Type B pancreatic cell (in vitro differentiated cells): ENCODE results near the gene TEAD1. TPM values are rescaled to one million over a fixed set of nuclear protein-coding genes. Genes with fewer than 3 reads are reported as not detected.

ENCODE experiments used
- DNase-seq: peaks from one replicate; pipeline ENCODE4 v3.0.0; 2021; ENCODE audit warnings: mixed read lengths; ENCODE audit not compliant: unreplicated experiment; ENCODE audit errors: extremely low spot score
- H3K27ac Mint-ChIP-seq: 2 replicates; pipeline ENCODE4 v1.8.0; 2021; ENCODE audit warnings: mild to moderate bottlenecking, mixed read lengths
- H3K27me3 Mint-ChIP-seq: 2 replicates; pipeline ENCODE4 v1.8.0; 2021; ENCODE audit warnings: mixed read lengths
- H3K36me3 Mint-ChIP-seq: 2 replicates; pipeline ENCODE4 v1.8.0; 2021; ENCODE audit warnings: mixed read lengths
- H3K4me1 Mint-ChIP-seq: one replicate; pipeline ENCODE4 v1.8.0; 2021; ENCODE audit warnings: mixed read lengths; ENCODE audit not compliant: unreplicated experiment
- H3K4me3 Mint-ChIP-seq: 2 replicates; pipeline ENCODE4 v1.8.0; 2021; ENCODE audit warnings: mild to moderate bottlenecking, mixed read lengths
- H3K9me3 Mint-ChIP-seq: 2 replicates; pipeline ENCODE4 v1.8.0; 2021; ENCODE audit warnings: mixed read lengths
- total RNA-seq: library from RNA; stranded (reverse); gene quantifications from 2 replicates; pipeline ENCODE4 v1.2.1, GENCODE V29; 2021; ENCODE audit warnings: low replicate concordance
- TF ChIP-seq, protein P1 (sequence below): fragments of 200-600 bp; sonication (generic); conservative IDR thresholded peaks from 2 replicates; pipeline ENCODE4 v1.5.0; 2021; ENCODE audit warnings: antibody characterized with exemption, mild to moderate bottlenecking

The TEAD1 gene
- total RNA-seq, 1 donor from 2014 or later = 91.8 TPM

DNA sequence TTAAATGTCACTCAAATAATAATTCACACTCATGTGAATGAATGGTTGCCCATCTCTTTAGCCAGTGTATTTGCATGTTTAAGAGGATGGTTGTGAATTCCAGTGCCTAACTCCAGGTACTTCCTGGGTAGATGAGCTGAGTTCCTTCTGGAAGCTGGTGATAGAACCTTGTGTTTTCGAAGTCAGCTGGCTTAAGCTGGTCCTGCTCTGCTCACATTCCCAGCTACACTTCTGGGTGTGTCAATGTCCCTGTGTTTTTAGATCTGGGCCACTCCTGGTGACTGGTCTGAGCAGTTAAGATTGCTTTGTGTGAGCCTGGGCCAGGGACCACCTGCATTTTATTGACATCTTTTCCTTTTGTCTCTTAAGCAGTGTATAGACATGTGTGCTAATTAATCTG lies 10.6 kb downstream of the TEAD1 start:
- H3K27ac Mint-ChIP-seq = peak overlapping the region; percentile 99
- peaks cover 91% of the 10 kb centered on the region for H3K4me1 Mint-ChIP-seq
- peak overlapping the region; percentile 67 for H3K4me3 Mint-ChIP-seq
- H3K27me3 Mint-ChIP-seq = no peaks in the 10 kb centered on the region
- no peaks in the 10 kb centered on the region for H3K9me3 Mint-ChIP-seq
- peaks cover 23% of the 10 kb centered on the region for H3K36me3 Mint-ChIP-seq
- no peak for DNase-seq
- TF ChIP-seq, protein P1, sequence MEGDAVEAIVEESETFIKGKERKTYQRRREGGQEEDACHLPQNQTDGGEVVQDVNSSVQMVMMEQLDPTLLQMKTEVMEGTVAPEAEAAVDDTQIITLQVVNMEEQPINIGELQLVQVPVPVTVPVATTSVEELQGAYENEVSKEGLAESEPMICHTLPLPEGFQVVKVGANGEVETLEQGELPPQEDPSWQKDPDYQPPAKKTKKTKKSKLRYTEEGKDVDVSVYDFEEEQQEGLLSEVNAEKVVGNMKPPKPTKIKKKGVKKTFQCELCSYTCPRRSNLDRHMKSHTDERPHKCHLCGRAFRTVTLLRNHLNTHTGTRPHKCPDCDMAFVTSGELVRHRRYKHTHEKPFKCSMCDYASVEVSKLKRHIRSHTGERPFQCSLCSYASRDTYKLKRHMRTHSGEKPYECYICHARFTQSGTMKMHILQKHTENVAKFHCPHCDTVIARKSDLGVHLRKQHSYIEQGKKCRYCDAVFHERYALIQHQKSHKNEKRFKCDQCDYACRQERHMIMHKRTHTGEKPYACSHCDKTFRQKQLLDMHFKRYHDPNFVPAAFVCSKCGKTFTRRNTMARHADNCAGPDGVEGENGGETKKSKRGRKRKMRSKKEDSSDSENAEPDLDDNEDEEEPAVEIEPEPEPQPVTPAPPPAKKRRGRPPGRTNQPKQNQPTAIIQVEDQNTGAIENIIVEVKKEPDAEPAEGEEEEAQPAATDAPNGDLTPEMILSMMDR = no peak

DNA sequence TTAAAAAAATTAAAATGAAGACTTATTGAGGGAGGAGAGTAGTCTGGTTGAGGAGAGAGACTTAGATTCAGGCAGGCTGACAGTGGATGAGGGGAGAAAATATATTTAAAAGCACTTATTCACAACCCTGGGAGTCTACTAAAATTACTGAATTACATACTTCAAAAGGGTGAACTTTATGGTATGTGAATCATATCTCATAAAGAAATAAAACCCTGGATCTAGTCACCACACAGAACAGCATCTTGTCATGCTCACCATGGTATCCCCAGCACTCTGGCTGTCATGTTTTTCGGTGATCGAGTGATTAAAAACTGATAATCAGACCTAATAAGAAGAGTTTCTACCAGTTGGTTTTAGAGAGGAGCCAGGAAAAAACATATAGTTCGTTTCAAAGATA lies 11.0 kb downstream of the TEAD1 start:
- TF ChIP-seq, protein P1 = no peak
- Mint-ChIP-seq H3K27ac (peak overlapping the region; percentile 99), H3K4me1 (peaks cover 90% of the 10 kb centered on the region), H3K4me3 (peak overlapping the region; percentile 67), H3K36me3 (peaks cover 24% of the 10 kb centered on the region), H3K27me3 (no peaks in the 10 kb centered on the region), H3K9me3 (no peaks in the 10 kb centered on the region)
- no peak for DNase-seq

DNA sequence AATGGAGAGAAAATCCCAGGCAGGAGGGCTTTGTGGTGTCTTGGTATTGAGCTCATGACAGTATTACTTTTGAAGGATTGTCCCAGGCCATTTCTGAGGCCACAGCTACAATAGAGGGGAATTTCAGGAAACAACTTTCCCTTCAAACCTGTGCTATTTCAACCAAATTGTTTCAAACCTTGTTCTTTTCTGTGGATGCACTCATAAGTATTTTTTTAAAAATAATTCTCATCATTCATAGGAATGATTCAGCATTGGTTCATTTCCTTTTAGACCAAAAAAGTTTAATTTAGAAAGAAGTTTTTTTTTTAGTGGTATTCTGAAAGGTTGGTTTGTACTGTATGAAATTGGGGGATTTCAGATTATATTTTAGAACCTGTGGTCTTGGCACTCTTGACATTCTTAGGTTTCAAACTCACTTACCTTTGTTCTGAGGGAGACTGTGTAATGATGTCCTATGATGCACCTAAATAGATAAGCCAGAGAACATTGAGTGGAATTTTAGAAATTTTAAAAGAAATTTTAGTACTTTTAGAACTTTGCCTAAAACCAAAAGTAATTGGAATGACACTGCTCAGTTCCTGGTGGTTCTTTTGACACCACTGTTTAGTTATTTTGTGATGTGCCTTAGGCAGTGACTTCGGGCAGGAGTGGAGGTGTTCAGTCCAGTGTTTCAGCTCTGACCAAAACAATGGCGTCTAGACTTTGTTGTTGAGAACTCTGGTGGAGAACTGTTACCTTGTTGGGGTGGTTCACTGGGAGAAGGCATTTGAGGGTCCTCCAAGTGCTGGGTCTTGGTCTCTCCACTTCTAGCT lies 12.2 kb downstream of the TEAD1 start:
- Mint-ChIP-seq H3K9me3 (no peaks in the 10 kb centered on the region), H3K27ac (peak overlapping the region; percentile 99), H3K4me1 (peaks cover 91% of the 10 kb centered on the region), H3K27me3 (no peaks in the 10 kb centered on the region), H3K4me3 (peak overlapping the region; percentile 73), H3K36me3 (peaks cover 28% of the 10 kb centered on the region)
- TF ChIP-seq, protein P1 = no peak
- DNase-seq = no peak

DNA sequence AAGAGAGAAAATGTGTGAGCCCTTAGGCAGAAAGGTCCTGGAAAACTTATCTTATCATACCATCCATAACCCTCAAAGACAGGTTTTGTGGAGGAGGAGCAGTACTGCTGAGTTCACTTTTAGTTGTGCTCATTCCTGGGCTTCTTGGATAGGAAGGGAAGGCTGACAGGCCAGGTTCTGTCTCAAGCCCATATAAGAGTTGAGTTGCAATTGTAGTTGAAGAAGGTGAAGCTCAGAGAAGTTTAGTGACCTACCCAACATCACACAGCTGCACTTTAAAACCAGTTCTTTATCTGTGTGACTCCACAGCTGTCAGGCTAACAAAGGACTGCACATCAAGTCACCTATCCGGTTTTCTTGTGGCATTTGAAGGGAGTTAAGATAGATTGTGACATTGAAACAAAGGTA lies 13.0 kb downstream of the TEAD1 start:
- Mint-ChIP-seq H3K27ac (peak overlapping the region; percentile 99), H3K4me3 (peak overlapping the region; percentile 73), H3K9me3 (no peaks in the 10 kb centered on the region), H3K4me1 (peaks cover 88% of the 10 kb centered on the region), H3K36me3 (peaks cover 24% of the 10 kb centered on the region), H3K27me3 (no peaks in the 10 kb centered on the region)
- no peak for DNase-seq
- TF ChIP-seq, protein P1 = no peak

DNA sequence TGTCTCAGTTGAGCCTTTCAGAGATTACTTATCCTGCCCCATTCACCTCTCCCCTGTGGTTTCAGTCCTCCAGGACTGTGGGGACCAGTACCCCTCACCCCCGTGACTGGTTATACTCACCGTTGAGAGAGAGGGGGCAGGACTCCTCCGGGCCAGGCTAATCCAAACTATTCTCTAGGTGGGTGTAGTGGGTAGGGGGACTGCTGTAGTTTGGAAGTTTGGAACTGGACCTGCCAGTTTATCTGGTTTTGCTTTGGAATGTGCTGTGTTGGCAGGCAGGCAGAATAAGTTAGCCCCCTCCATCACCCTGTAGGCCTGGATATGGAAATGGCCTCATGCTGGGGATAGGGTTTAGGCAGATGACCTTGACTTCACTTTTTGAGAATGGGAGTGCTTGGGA lies 13.5 kb downstream of the TEAD1 start:
- Mint-ChIP-seq H3K36me3 (peaks cover 21% of the 10 kb centered on the region), H3K27me3 (no peaks in the 10 kb centered on the region), H3K4me3 (peak overlapping the region; percentile 73), H3K4me1 (peaks cover 88% of the 10 kb centered on the region), H3K27ac (peak overlapping the region; percentile 99), H3K9me3 (no peaks in the 10 kb centered on the region)
- DNase-seq = no peak
- TF ChIP-seq, protein P1 = no peak
